GM19240 (cell line): ENCODE measurements around the gene FRS2.

Source experiments
- DNase-seq: peaks from one replicate; pipeline ENCODE4 v3.0.0; 2011; ENCODE audit warnings: low spot score; ENCODE audit not compliant: insufficient read length

FRS2 gene

GRCh38 chr12:69500631-69501030 is 30.4 kb downstream of the FRS2 start:
- DNase-seq, result no peak

- DNase-seq, result no peak
Observed at GRCh38 chr12:69501154-69501895, 31.1 kb downstream of the FRS2 start.

GRCh38 chr12:69502345-69503081 is 32.3 kb downstream of the FRS2 start:
- no peak for DNase-seq

GRCh38 chr12:69508091-69508490 is 37.9 kb downstream of the FRS2 start:
- DNase-seq, result no peak

- DNase-seq, result no peak
Observed at GRCh38 chr12:69508621-69509020, 38.4 kb downstream of the FRS2 start.

- DNase-seq, result no peak
Observed at GRCh38 chr12:69509308-69509736, 39.1 kb downstream of the FRS2 start.

GRCh38 chr12:69509904-69510827 is 40.0 kb downstream of the FRS2 start:
- DNase-seq, result no peak

- DNase-seq, result no peak
Observed at GRCh38 chr12:69511016-69511415, 40.8 kb downstream of the FRS2 start.

- DNase-seq, result no peak
Observed at GRCh38 chr12:69511469-69512267, 41.5 kb downstream of the FRS2 start.

GRCh38 chr12:69512820-69513219 is 42.6 kb downstream of the FRS2 start:
- no peak for DNase-seq

- no peak for DNase-seq
Observed at GRCh38 chr12:69513297-69513696, 43.1 kb downstream of the FRS2 start.

- DNase-seq, result no peak
Observed at GRCh38 chr12:69514111-69514510, 43.9 kb downstream of the FRS2 start.

- DNase-seq, result no peak
Observed at GRCh38 chr12:69514845-69515244, 44.7 kb downstream of the FRS2 start.

GRCh38 chr12:69515394-69515930 is 45.3 kb downstream of the FRS2 start:
- DNase-seq, result no peak

- DNase-seq, result no peak
Observed at GRCh38 chr12:69516950-69517349, 46.8 kb downstream of the FRS2 start.

- no peak for DNase-seq
Observed at GRCh38 chr12:69517406-69517805, 47.2 kb downstream of the FRS2 start.

- DNase-seq, result no peak
Observed at GRCh38 chr12:69519871-69520270, 49.7 kb downstream of the FRS2 start.

- DNase-seq, result no peak
Observed at GRCh38 chr12:69523433-69524330, 53.5 kb downstream of the FRS2 start.

- no peak for DNase-seq
Observed at GRCh38 chr12:69524331-69524630, 54.1 kb downstream of the FRS2 start.
